Mesenchymal stem cell (in vitro differentiated cells and primary cell): ENCODE results near the gene INHBC.

Experiments used
- DNase-seq: peaks from one replicate; pipeline ENCODE4 v3.0.0-alpha.2; 2013
- H2AFZ ChIP-seq: one replicate; pipeline ENCODE4 v1.6.1; 2013; ENCODE audit warnings: low read depth, mild to moderate bottlenecking, control low read depth, inconsistent platforms, low read length, moderate library complexity
- H2AK5ac ChIP-seq: 2 replicates; pipeline ENCODE4 v1.6.1; 2013; ENCODE audit warnings: low read length, moderate library complexity, mild to moderate bottlenecking, inconsistent platforms; ENCODE audit not compliant: severe bottlenecking
- H2BK120ac ChIP-seq: one replicate; pipeline ENCODE4 v1.6.1; 2013; ENCODE audit warnings: low read depth, mild to moderate bottlenecking, inconsistent platforms, low read length, moderate library complexity
- H2BK12ac ChIP-seq, 2 experiments: one replicate each; pipeline ENCODE4 v1.6.1; 2013; ENCODE audit warnings: inconsistent platforms in 2 of 2, low read length in 2 of 2, mild to moderate bottlenecking in 2 of 2, moderate library complexity in 2 of 2, control low read depth in 1 of 2
- H2BK15ac ChIP-seq: one replicate; pipeline ENCODE4 v1.6.1; 2013; ENCODE audit warnings: mild to moderate bottlenecking, low read depth, inconsistent platforms; ENCODE audit not compliant: poor library complexity, severe bottlenecking
- H2BK5ac ChIP-seq: 2 replicates; pipeline ENCODE4 v1.6.1; 2013; ENCODE audit warnings: low read depth, mild to moderate bottlenecking, low read length, control low read depth, inconsistent platforms; ENCODE audit not compliant: poor library complexity, severe bottlenecking
- H3K14ac ChIP-seq, 2 experiments: one replicate each; pipeline ENCODE4 v1.6.1; 2013; ENCODE audit warnings: inconsistent platforms in 2 of 2, low read length in 2 of 2, control low read depth in 1 of 2, mild to moderate bottlenecking in 1 of 2, moderate library complexity in 1 of 2
- H3K18ac ChIP-seq, 2 experiments: one replicate each; pipeline ENCODE4 v1.6.1; 2013; ENCODE audit warnings: inconsistent platforms in 2 of 2, low read length in 2 of 2, control low read depth in 1 of 2, low read depth in 1 of 2, mild to moderate bottlenecking in 1 of 2
- H3K23ac ChIP-seq, 2 experiments: one replicate each; pipeline ENCODE4 v1.6.1; 2013; ENCODE audit warnings: inconsistent platforms in 2 of 2, low read length in 2 of 2, mild to moderate bottlenecking in 2 of 2, moderate library complexity in 2 of 2, control low read depth in 1 of 2
- H3K27ac ChIP-seq: 2 replicates; pipeline ENCODE4 v1.5.1; 2013; ENCODE audit warnings: mild to moderate bottlenecking, moderate library complexity, low read length, control low read depth, inconsistent platforms; ENCODE audit not compliant: poor library complexity, severe bottlenecking
- H3K27me3 ChIP-seq, 2 experiments: 2 replicates each; pipeline versions ENCODE4 v1.6.1 to v1.7.0; 2013; ENCODE audit warnings: low read length in 2 of 2, mild to moderate bottlenecking in 2 of 2, moderate library complexity in 2 of 2, control low read depth in 1 of 2, inconsistent platforms in 1 of 2; ENCODE audit not compliant: control insufficient read depth in 1 of 2, insufficient read depth in 1 of 2
- H3K36me3 ChIP-seq, 2 experiments: 2 replicates each; pipeline versions ENCODE4 v1.6.1 to v1.7.0; 2013; ENCODE audit warnings: low read length in 2 of 2, control low read depth in 1 of 2, inconsistent platforms in 1 of 2, low read depth in 1 of 2, mild to moderate bottlenecking in 1 of 2; ENCODE audit not compliant: insufficient read depth in 2 of 2, control insufficient read depth in 1 of 2
- H3K4ac ChIP-seq, 2 experiments: one replicate each; pipeline ENCODE4 v1.6.1; 2013; ENCODE audit warnings: inconsistent platforms in 2 of 2, low read length in 2 of 2, mild to moderate bottlenecking in 2 of 2, moderate library complexity in 2 of 2, control low read depth in 1 of 2, low read depth in 1 of 2
- H3K4me1 ChIP-seq: 2 replicates; pipeline ENCODE4 v1.6.1; 2013; ENCODE audit warnings: low read depth, low read length, control low read depth; ENCODE audit not compliant: control insufficient read depth, insufficient read depth
- H3K4me2 ChIP-seq: 2 replicates; pipeline ENCODE4 v1.6.1; 2013; ENCODE audit warnings: low read length, mild to moderate bottlenecking, inconsistent platforms; ENCODE audit not compliant: poor library complexity, severe bottlenecking
- H3K4me3 ChIP-seq, 2 experiments: 2 replicates each; pipeline versions ENCODE4 v1.5.1 to v1.7.0; 2013; ENCODE audit warnings: low read length in 2 of 2, mild to moderate bottlenecking in 2 of 2, control low read depth in 1 of 2, low read depth in 1 of 2; ENCODE audit not compliant: insufficient read depth in 1 of 2
- H3K79me1 ChIP-seq: replicated peaks from 2 replicates; pipeline ENCODE4 v1.6.1; 2013; ENCODE audit warnings: mild to moderate bottlenecking, control low read depth, low read length, inconsistent platforms; ENCODE audit not compliant: poor library complexity, severe bottlenecking
- H3K9ac ChIP-seq: 2 replicates; pipeline ENCODE4 v1.7.0; 2013; ENCODE audit warnings: mild to moderate bottlenecking, low read length, moderate library complexity
- H3K9me3 ChIP-seq: 2 replicates; pipeline ENCODE4 v1.7.0; 2013; ENCODE audit warnings: mild to moderate bottlenecking, low read length; ENCODE audit not compliant: control insufficient read depth
- H4K8ac ChIP-seq: one replicate; pipeline ENCODE4 v1.6.1; 2013; ENCODE audit warnings: inconsistent platforms, mild to moderate bottlenecking, low read length, moderate library complexity
- H4K91ac ChIP-seq: one replicate; pipeline ENCODE4 v1.6.1; 2013; ENCODE audit warnings: mild to moderate bottlenecking, low read length, inconsistent platforms
- WGBS: methylation state at CpG from one replicate; pipeline ENCODE4 v1.1.7; 2013; ENCODE audit warnings: mixed read lengths; 5-methylcytosine and 5-hydroxymethylcytosine counted together

The INHBC gene

GRCh38 chr12:57469296-57470164 is 34.9 kb downstream of the INHBC start:
- no peak overlapping the region for H4K91ac ChIP-seq

GRCh38 chr12:57470286-57470969 is 35.8 kb downstream of the INHBC start:
- Histone ChIP-seq H3K14ac (no peak overlapping the region), H2BK12ac (no peak overlapping the region), H3K23ac (no peak overlapping the region), H3K79me1 (no peaks in the 10 kb centered on the region), H3K18ac (no peak overlapping the region), H4K91ac (no peak overlapping the region), H3K27ac (no peak overlapping the region), H3K4ac (no peak overlapping the region), H3K4me1 (peaks cover 4% of the 10 kb centered on the region), H2AK5ac (no peak overlapping the region), H3K27me3 (peaks cover 84 to 95% of the 10 kb centered on the region in 2 experiments), H3K9ac (no peak overlapping the region), H4K8ac (no peak overlapping the region), H2BK5ac (no peak overlapping the region), H2AFZ (no peak overlapping the region), H3K4me2 (no peak overlapping the region), H3K9me3 (no peaks in the 10 kb centered on the region), H3K36me3 (no peaks in the 10 kb centered on the region), H2BK15ac (no peak overlapping the region), H3K4me3 (no peak overlapping the region), H2BK120ac (no peak overlapping the region)
- no peak for DNase-seq
- 90% methylated on average over 14 of the region's 14 CpGs for WGBS

More at GRCh38 chr12:57469296-57470164, 34.9 kb downstream of the INHBC start:
- H3K9ac ChIP-seq, result no peak overlapping the region
- H3K4me2 ChIP-seq, result no peak overlapping the region
- peak overlapping the region in 1 of 2 experiments; percentile 64 for H3K23ac ChIP-seq
- H3K9me3 ChIP-seq, result no peaks in the 10 kb centered on the region
- DNase-seq, result no peak
- no peak overlapping the region for H3K14ac ChIP-seq
- H2BK12ac ChIP-seq, result no peak overlapping the region
- no peaks in the 10 kb centered on the region for H3K79me1 ChIP-seq
- H3K18ac ChIP-seq, result no peak overlapping the region
- no peak overlapping the region for H2BK15ac ChIP-seq
- H3K4me3 ChIP-seq, result no peak overlapping the region
- no peak overlapping the region for H2BK120ac ChIP-seq
- no peak overlapping the region for H2BK5ac ChIP-seq
- H4K8ac ChIP-seq, result no peak overlapping the region
- H3K4me1 ChIP-seq, result no peaks in the 10 kb centered on the region
- H3K27me3 ChIP-seq, result peaks cover 84 to 95% of the 10 kb centered on the region in 2 experiments
- H3K36me3 ChIP-seq, result no peaks in the 10 kb centered on the region
- H2AFZ ChIP-seq, result no peak overlapping the region
- H3K4ac ChIP-seq, result no peak overlapping the region
- no peak overlapping the region for H3K27ac ChIP-seq
- 89% methylated on average over 10 of the region's 10 CpGs for WGBS
- no peak overlapping the region for H2AK5ac ChIP-seq

GRCh38 chr12:57470970-57471656 is 36.5 kb downstream of the INHBC start:
- H3K4me2 ChIP-seq, result no peak overlapping the region
- no peak overlapping the region for H3K9ac ChIP-seq
- no peak overlapping the region for H2BK5ac ChIP-seq
- peaks cover 11% of the 10 kb centered on the region for H3K4me1 ChIP-seq
- no peak overlapping the region for H3K4me3 ChIP-seq
- H3K14ac ChIP-seq, result no peak overlapping the region
- no peak overlapping the region for H4K8ac ChIP-seq
- no peaks in the 10 kb centered on the region for H3K9me3 ChIP-seq
- H3K79me1 ChIP-seq, result no peaks in the 10 kb centered on the region
- H3K4ac ChIP-seq, result no peak overlapping the region
- H2BK120ac ChIP-seq, result no peak overlapping the region
- no peak overlapping the region for H3K23ac ChIP-seq
- no peak overlapping the region for H2BK15ac ChIP-seq
- H3K27ac ChIP-seq, result no peak overlapping the region
- 86% methylated on average over 3 of the region's 4 CpGs for WGBS
- peaks cover 84 to 95% of the 10 kb centered on the region in 2 experiments for H3K27me3 ChIP-seq
- no peak overlapping the region for H4K91ac ChIP-seq
- H3K36me3 ChIP-seq, result no peaks in the 10 kb centered on the region
- H2BK12ac ChIP-seq, result no peak overlapping the region
- no peak for DNase-seq
- H2AFZ ChIP-seq, result no peak overlapping the region
- no peak overlapping the region for H2AK5ac ChIP-seq
- H3K18ac ChIP-seq, result no peak overlapping the region

GRCh38 chr12:57471661-57472060 is 37.1 kb downstream of the INHBC start:
- H4K91ac ChIP-seq, result no peak overlapping the region
- no peak for DNase-seq
- H2AK5ac ChIP-seq, result no peak overlapping the region
- no peak overlapping the region for H3K9ac ChIP-seq
- no peak overlapping the region for H3K23ac ChIP-seq
- H3K79me1 ChIP-seq, result no peaks in the 10 kb centered on the region
- no peak overlapping the region for H2BK5ac ChIP-seq
- H3K9me3 ChIP-seq, result no peaks in the 10 kb centered on the region
- peaks cover 89 to 96% of the 10 kb centered on the region in 2 experiments for H3K27me3 ChIP-seq
- H2AFZ ChIP-seq, result no peak overlapping the region
- H4K8ac ChIP-seq, result no peak overlapping the region
- no peaks in the 10 kb centered on the region for H3K36me3 ChIP-seq
- H2BK15ac ChIP-seq, result no peak overlapping the region
- no peak overlapping the region for H2BK12ac ChIP-seq
- H3K27ac ChIP-seq, result no peak overlapping the region
- WGBS, result 71% methylated on average over 3 of the region's 3 CpGs
- peaks cover 14% of the 10 kb centered on the region for H3K4me1 ChIP-seq
- no peak overlapping the region for H3K4me2 ChIP-seq
- no peak overlapping the region for H2BK120ac ChIP-seq
- H3K4me3 ChIP-seq, result no peak overlapping the region
- no peak overlapping the region for H3K4ac ChIP-seq
- no peak overlapping the region for H3K14ac ChIP-seq
- H3K18ac ChIP-seq, result no peak overlapping the region
